BE2C (cell line): Measurements from ENCODE around the gene NSUN6.
A peak's percentile ranks its signal among the peaks of the same experiment; 100 is the strongest.

Source experiments
- DNase-seq: peaks from one replicate; pipeline ENCODE4 v3.0.0-alpha.2; 2020
- H3K27me3 ChIP-seq: fragments of 250-450 bp; sonication (Bioruptor Pico); 2 replicates; pipeline ENCODE4 v1.5.1; 2020; ENCODE audit warnings: mild to moderate bottlenecking
- H3K36me3 ChIP-seq: fragments of 250-450 bp; sonication (Bioruptor Pico); 2 replicates; pipeline ENCODE4 v1.5.1; 2020; ENCODE audit warnings: mild to moderate bottlenecking
- H3K4me1 ChIP-seq: fragments of 250-450 bp; sonication (Bioruptor Pico); 2 replicates; pipeline ENCODE4 v1.5.1; 2020
- H3K4me3 ChIP-seq: 2 replicates; pipeline ENCODE4 v1.5.1; 2011; ENCODE audit warnings: low read depth, low read length
- H3K9me3 ChIP-seq: fragments of 250-450 bp; sonication (Bioruptor Pico); 2 replicates; pipeline ENCODE4 v1.5.1; 2020
- CTCF ChIP-seq: IDR thresholded peaks from 2 replicates; pipeline ENCODE4 v1.5.1; 2012; ENCODE audit warnings: mild to moderate bottlenecking, low read depth, low read length

The NSUN6 gene

DNA sequence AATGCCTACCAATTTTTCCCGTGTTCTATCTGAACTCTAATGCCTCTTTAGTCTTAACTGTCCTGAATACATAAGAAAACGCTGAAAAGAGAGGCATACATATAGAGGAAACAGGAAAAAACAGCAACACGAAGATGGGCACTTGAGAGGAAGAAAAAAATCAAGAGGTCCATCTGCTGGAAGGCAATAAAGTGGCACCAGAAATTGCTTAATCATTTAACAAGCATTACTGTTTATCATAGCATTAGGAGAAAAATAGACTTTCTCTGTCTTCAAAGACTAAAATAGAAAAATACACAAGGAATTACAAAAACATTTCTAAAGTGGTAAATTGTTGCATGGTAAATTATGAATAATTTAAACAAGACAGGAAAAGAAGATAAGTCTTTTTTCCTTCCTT is 35.0 kb downstream of the NSUN6 start:
- Histone ChIP-seq H3K36me3 (no peaks in the 10 kb centered on the region), H3K9me3 (no peaks in the 10 kb centered on the region), H3K4me3 (no peak overlapping the region), H3K4me1 (no peaks in the 10 kb centered on the region), H3K27me3 (no peaks in the 10 kb centered on the region)
- DNase-seq = no peak
- no peak for TF ChIP-seq CTCF

DNA sequence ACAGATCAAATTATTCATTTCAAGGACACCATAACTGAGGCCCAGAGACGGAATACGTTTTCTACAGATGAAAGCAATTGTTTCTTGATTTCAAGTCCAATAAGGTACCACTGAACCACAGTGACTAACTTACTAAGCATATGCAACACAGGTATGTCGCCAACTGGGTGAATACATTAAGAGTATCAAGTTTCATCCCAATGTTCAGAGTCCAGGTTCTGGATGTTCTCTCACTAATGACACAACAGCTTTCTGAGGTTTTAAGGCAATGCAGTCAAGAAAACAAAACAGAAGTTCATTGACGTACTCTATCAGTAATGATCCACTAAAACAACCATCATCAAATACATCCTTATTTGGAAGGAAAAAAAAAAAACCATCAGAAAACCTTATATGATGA is 35.8 kb downstream of the NSUN6 start:
- H3K4me3 ChIP-seq = no peak overlapping the region
- H3K36me3 ChIP-seq = no peaks in the 10 kb centered on the region
- no peak for DNase-seq
- H3K9me3 ChIP-seq = no peaks in the 10 kb centered on the region
- TF ChIP-seq CTCF = no peak
- H3K27me3 ChIP-seq = no peaks in the 10 kb centered on the region
- peaks cover 2% of the 10 kb centered on the region; the same call in 1 of the 2 replicates for H3K4me1 ChIP-seq

DNA sequence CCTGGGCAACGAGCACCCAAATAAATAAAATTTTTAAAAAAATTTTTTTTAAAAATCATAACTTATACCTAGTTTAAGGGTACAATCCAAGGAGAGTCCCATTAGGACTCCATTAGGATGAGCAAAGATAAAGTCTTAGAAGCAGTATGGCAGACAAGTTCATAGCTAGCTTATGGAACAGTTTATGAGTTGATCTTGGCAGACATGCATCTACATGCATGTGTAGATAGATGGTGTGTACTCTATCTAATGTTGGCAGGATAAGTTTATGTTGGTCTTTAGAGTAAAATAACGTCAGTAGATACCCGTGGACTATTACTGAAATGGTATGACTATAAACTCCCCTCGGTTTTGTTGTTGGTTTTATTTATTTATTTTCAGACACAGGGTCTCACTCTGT is 40.2 kb downstream of the NSUN6 start:
- DNase-seq = no peak
- Histone ChIP-seq H3K27me3 (no peaks in the 10 kb centered on the region), H3K9me3 (no peaks in the 10 kb centered on the region), H3K4me1 (peaks cover 5% of the 10 kb centered on the region; the same call in 1 of the 2 replicates), H3K4me3 (no peak overlapping the region), H3K36me3 (no peaks in the 10 kb centered on the region; the same call in 1 of the 2 replicates)
- no peak for TF ChIP-seq CTCF

- no peaks in the 10 kb centered on the region for H3K9me3 ChIP-seq
- peaks cover 5% of the 10 kb centered on the region; the same call in 1 of the 2 replicates for H3K4me1 ChIP-seq
- no peaks in the 10 kb centered on the region for H3K27me3 ChIP-seq
- no peak for TF ChIP-seq CTCF
- no peaks in the 10 kb centered on the region; the same call in 1 of the 2 replicates for H3K36me3 ChIP-seq
- no peak overlapping the region for H3K4me3 ChIP-seq
- peak; percentile 19 for DNase-seq
These were observed 40.9 kb downstream of the NSUN6 start for GRCh38 chr10:18610517-18610916.

- Histone ChIP-seq H3K36me3 (no peaks in the 10 kb centered on the region; the same call in 1 of the 2 replicates), H3K27me3 (no peaks in the 10 kb centered on the region), H3K4me3 (no peak overlapping the region), H3K9me3 (no peaks in the 10 kb centered on the region), H3K4me1 (peaks cover 5% of the 10 kb centered on the region; the same call in 1 of the 2 replicates)
- no peak for DNase-seq
- TF ChIP-seq CTCF = no peak
These were observed 42.8 kb downstream of the NSUN6 start for GRCh38 chr10:18608596-18608995.

DNA sequence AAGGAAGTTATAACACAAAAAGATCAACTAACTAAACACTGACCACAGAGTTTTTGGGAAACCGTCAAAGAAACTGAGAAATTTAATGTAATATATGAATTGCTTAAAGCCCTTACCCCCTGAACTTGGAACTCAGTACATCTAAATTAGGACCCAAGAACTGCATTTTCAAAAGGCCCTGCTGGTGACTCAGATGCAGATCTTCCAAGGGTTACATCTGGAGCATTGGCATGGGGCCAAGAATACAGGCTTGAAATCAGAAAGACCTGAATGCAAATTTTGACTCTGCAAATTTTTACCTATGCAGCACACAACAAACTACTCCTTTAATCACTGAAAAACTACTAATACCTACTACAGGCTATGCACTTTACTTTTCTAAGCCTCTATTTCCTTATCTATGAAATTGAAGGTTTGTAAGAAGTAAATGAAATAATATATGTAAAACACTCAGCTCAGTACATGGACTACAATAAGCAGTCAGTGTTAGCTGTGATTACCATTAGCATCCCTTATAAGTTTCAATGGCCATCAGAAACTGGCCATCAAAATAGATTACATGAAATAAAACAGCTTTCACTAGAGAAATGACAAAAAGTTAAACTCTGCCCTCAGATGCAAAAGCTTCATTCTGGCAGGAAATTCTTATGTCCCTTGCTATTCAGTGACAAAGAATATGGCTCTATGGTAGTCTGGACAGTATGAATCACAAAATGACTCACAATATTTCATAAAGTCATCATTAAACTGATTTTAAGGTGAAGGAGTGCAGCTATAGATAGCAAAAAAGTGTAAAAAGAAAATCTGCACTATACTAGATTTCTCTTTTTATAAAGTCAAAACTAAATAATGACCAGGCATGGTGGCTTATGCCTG is 43.6 kb downstream of the NSUN6 start:
- peak; percentile 3; the same call in 1 of the 2 replicates for TF ChIP-seq CTCF
- no peak overlapping the region for H3K4me3 ChIP-seq

More for the DNA sequence above, 43.6 kb downstream of the NSUN6 start:
- H3K4me1 ChIP-seq = peaks cover 5% of the 10 kb centered on the region; the same call in 1 of the 2 replicates
- DNase-seq = peak; percentile 78
- H3K27me3 ChIP-seq = no peaks in the 10 kb centered on the region
- no peaks in the 10 kb centered on the region for H3K9me3 ChIP-seq
- peaks cover 2% of the 10 kb centered on the region; the same call in 1 of the 2 replicates for H3K36me3 ChIP-seq
